ENCODE results near the gene LCN1.

The LCN1 gene

GRCh38 chr9:135565636-135566035, 44.4 kb downstream of the LCN1 start:
- DNase-seq, result no peak

GRCh38 chr9:135566552-135566951, 45.3 kb downstream of the LCN1 start:
- DNase-seq, result no peak

GRCh38 chr9:135567311-135567710, 46.1 kb downstream of the LCN1 start:
- no peak for DNase-seq

- DNase-seq, result no peak
Observed at GRCh38 chr9:135568026-135568425, 46.8 kb downstream of the LCN1 start.

- no peak for DNase-seq
Observed at GRCh38 chr9:135570456-135570855, 49.2 kb downstream of the LCN1 start.

GRCh38 chr9:135572233-135572632, 51.0 kb downstream of the LCN1 start:
- DNase-seq, result no peak

- DNase-seq, result no peak
Observed at GRCh38 chr9:135573124-135573523, 51.9 kb downstream of the LCN1 start.

GRCh38 chr9:135574331-135574730, 53.1 kb downstream of the LCN1 start:
- DNase-seq, result no peak

GRCh38 chr9:135574943-135575342, 53.7 kb downstream of the LCN1 start:
- DNase-seq, result no peak
